Measurements from ENCODE around the gene ING5.

The ING5 gene

GRCh38 chr2:241708879-241709278 lies 7.0 kb downstream of the ING5 start:
- no peak for DNase-seq

GRCh38 chr2:241719093-241719492 lies 17.3 kb downstream of the ING5 start:
- DNase-seq: no peak

GRCh38 chr2:241720099-241720498 lies 18.3 kb downstream of the ING5 start:
- DNase-seq: no peak

GRCh38 chr2:241720560-241720959 lies 18.7 kb downstream of the ING5 start:
- DNase-seq: no peak

- no peak for DNase-seq
Observed at GRCh38 chr2:241721852-241722251, 20.0 kb downstream of the ING5 start.

GRCh38 chr2:241722896-241723454 lies 21.1 kb downstream of the ING5 start:
- no peak for DNase-seq

GRCh38 chr2:241724259-241724974 lies 22.6 kb downstream of the ING5 start:
- DNase-seq: peak; percentile 29

- no peak for DNase-seq
Observed at GRCh38 chr2:241724975-241725870, 23.4 kb downstream of the ING5 start.

- no peak for DNase-seq
Observed at GRCh38 chr2:241726459-241726858, 24.6 kb downstream of the ING5 start.

GRCh38 chr2:241728000-241728399 lies 26.2 kb downstream of the ING5 start:
- DNase-seq: no peak

GRCh38 chr2:241728627-241729026 lies 26.8 kb downstream of the ING5 start:
- DNase-seq: no peak

GRCh38 chr2:241729868-241730267 lies 28.0 kb downstream of the ING5 start:
- DNase-seq: no peak

- DNase-seq: peak; percentile 24
Observed at GRCh38 chr2:241730671-241731293, 28.9 kb downstream of the ING5 start.

- DNase-seq: peak; percentile 73
Observed at GRCh38 chr2:241732513-241733186, 30.8 kb downstream of the ING5 start.

- no peak for DNase-seq
Observed at GRCh38 chr2:241733391-241734207, 31.8 kb downstream of the ING5 start.

GRCh38 chr2:241734208-241734466 lies 32.3 kb downstream of the ING5 start:
- no peak for DNase-seq

- DNase-seq: peak; percentile 92
Observed at GRCh38 chr2:241734467-241735208, 32.8 kb downstream of the ING5 start, which contains the start of gene D2HGDH. TSS of gene D2HGDH (plus strand) at chr2:241734630. CDS start at chr2:241735225, 595 bp downstream.

- DNase-seq: no peak
Observed at GRCh38 chr2:241736111-241736510, 34.3 kb downstream of the ING5 start.

GRCh38 chr2:241738040-241738686 lies 36.3 kb downstream of the ING5 start:
- no peak for DNase-seq

- no peak for DNase-seq
Observed at GRCh38 chr2:241739177-241739576, 37.3 kb downstream of the ING5 start.

GRCh38 chr2:241739651-241740050 lies 37.8 kb downstream of the ING5 start:
- peak; percentile 67 for DNase-seq
